ENCODE results near the gene AAK1. TPM values are rescaled to one million over a fixed set of nuclear protein-coding genes. Genes with fewer than 3 reads are reported as not detected.
A peak's percentile ranks its signal among the peaks of the same experiment; 100 is the strongest.

AAK1 gene
- total RNA-seq, 4 donors from 2014 or later = 44.3 to 85.0 (median 60.3) TPM

GRCh38 chr2:69545477-69545932 is 98.0 kb downstream of the AAK1 start:
- H3K9me3 ChIP-seq = no peaks in the 10 kb centered on the region
- peaks cover 0 to 18% (median 0%) of the 10 kb centered on the region in 3 donors for H3K36me3 ChIP-seq
- no peak overlapping the region for H3K27ac ChIP-seq
- H3K4me1 ChIP-seq = peaks cover 0 to 5% (median 0%) of the 10 kb centered on the region in 4 donors
- no peaks in the 10 kb centered on the region for H3K27me3 ChIP-seq
- no peak overlapping the region for H3K4me3 ChIP-seq
- TF ChIP-seq POLR2A (IDR thresholded peaks at IDR 0.05) = no peak
- no peak for TF ChIP-seq CTCF (IDR thresholded peaks at IDR 0.05)
- no peak for DNase-seq

- H3K27ac ChIP-seq = no peak overlapping the region
- no peaks in the 10 kb centered on the region for H3K27me3 ChIP-seq
- DNase-seq = no peak
- peaks cover 0 to 3% (median 0%) of the 10 kb centered on the region in 4 donors for H3K4me1 ChIP-seq
- H3K9me3 ChIP-seq = no peaks in the 10 kb centered on the region
- H3K36me3 ChIP-seq = peaks cover 0 to 18% (median 0%) of the 10 kb centered on the region in 3 donors
- no peak overlapping the region for H3K4me3 ChIP-seq
- no peak for TF ChIP-seq POLR2A (IDR thresholded peaks at IDR 0.05)
- TF ChIP-seq CTCF (IDR thresholded peaks at IDR 0.05) = no peak
Measured at GRCh38 chr2:69544951-69545350, 98.6 kb downstream of the AAK1 start.

GRCh38 chr2:69539549-69539908 is 104.0 kb downstream of the AAK1 start:
- Histone ChIP-seq H3K9me3 (no peaks in the 10 kb centered on the region), H3K4me3 (no peak overlapping the region), H3K36me3 (peaks cover 0 to 31% (median 0%) of the 10 kb centered on the region in 3 donors), H3K4me1 (peaks cover 0 to 12% (median 0%) of the 10 kb centered on the region in 4 donors), H3K27ac (peak overlapping the region in 2 of 4 donors; percentile 26 to 27), H3K27me3 (no peaks in the 10 kb centered on the region)
- TF ChIP-seq POLR2A (IDR thresholded peaks at IDR 0.05) = no peak
- no peak for TF ChIP-seq CTCF (IDR thresholded peaks at IDR 0.05)
- DNase-seq = no peak

GRCh38 chr2:69538872-69539548 is 104.5 kb downstream of the AAK1 start:
- Histone ChIP-seq H3K4me1 (peaks cover 0 to 12% (median 0%) of the 10 kb centered on the region in 4 donors), H3K27me3 (no peaks in the 10 kb centered on the region)
- TF ChIP-seq CTCF (IDR thresholded peaks at IDR 0.05) = no peak
- no peak for TF ChIP-seq POLR2A (IDR thresholded peaks at IDR 0.05)

GRCh38 chr2:69538249-69538648 is 105.3 kb downstream of the AAK1 start:
- peaks cover 0 to 12% (median 0%) of the 10 kb centered on the region in 4 donors for H3K4me1 ChIP-seq
- no peak for DNase-seq
- TF ChIP-seq POLR2A (IDR thresholded peaks at IDR 0.05) (no peak), CTCF (IDR thresholded peaks at IDR 0.05) (no peak)
- H3K27ac ChIP-seq = peak overlapping the region in 2 of 4 donors; percentile 26 to 27
- H3K27me3 ChIP-seq = no peaks in the 10 kb centered on the region
- peaks cover 0 to 42% (median 0%) of the 10 kb centered on the region in 3 donors for H3K36me3 ChIP-seq
- H3K9me3 ChIP-seq = no peaks in the 10 kb centered on the region
- H3K4me3 ChIP-seq = no peak overlapping the region

More at GRCh38 chr2:69538872-69539548, 104.5 kb downstream of the AAK1 start:
- peaks cover 0 to 36% (median 0%) of the 10 kb centered on the region in 3 donors for H3K36me3 ChIP-seq
- H3K27ac ChIP-seq = peak overlapping the region in 2 of 4 donors; percentile 26 to 27
- no peak overlapping the region for H3K4me3 ChIP-seq
- peak in 1 of 3 donors; percentile 73 for DNase-seq
- H3K9me3 ChIP-seq = no peaks in the 10 kb centered on the region
